Thyroid gland (tissue), 4 donors: ENCODE results near the gene COL16A1.

ENCODE experiments used
- POLR2A ChIP-seq, 2 donors: fragments of 450-650 bp; IDR thresholded peaks; one replicate each; pipeline ENCODE4 v1.6.1; 2017; ENCODE audit warnings: antibody characterized with exemption in 2 of 2, mild to moderate bottlenecking in 2 of 2, moderate library complexity in 1 of 2
- TF ChIP-seq, protein P1 (sequence below), 6 experiments: fragments of 200-600 bp in 3 of 6; fragments of 450-650 bp in 3 of 6; sonication (generic) in 3 of 6; IDR thresholded peaks; one replicate each; pipeline ENCODE4 v1.5.1; 2016 to 2019; ENCODE audit warnings: antibody characterized with exemption in 6 of 6, mild to moderate bottlenecking in 2 of 6, inconsistent platforms in 1 of 6, moderate library complexity in 1 of 6

GRCh38 chr1:31672986-31673385 is 30.8 kb downstream of the COL16A1 start:
- TF ChIP-seq, protein P1, sequence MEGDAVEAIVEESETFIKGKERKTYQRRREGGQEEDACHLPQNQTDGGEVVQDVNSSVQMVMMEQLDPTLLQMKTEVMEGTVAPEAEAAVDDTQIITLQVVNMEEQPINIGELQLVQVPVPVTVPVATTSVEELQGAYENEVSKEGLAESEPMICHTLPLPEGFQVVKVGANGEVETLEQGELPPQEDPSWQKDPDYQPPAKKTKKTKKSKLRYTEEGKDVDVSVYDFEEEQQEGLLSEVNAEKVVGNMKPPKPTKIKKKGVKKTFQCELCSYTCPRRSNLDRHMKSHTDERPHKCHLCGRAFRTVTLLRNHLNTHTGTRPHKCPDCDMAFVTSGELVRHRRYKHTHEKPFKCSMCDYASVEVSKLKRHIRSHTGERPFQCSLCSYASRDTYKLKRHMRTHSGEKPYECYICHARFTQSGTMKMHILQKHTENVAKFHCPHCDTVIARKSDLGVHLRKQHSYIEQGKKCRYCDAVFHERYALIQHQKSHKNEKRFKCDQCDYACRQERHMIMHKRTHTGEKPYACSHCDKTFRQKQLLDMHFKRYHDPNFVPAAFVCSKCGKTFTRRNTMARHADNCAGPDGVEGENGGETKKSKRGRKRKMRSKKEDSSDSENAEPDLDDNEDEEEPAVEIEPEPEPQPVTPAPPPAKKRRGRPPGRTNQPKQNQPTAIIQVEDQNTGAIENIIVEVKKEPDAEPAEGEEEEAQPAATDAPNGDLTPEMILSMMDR (IDR thresholded peaks at IDR 0.05): no peak
- no peak for TF ChIP-seq POLR2A (IDR thresholded peaks at IDR 0.05)
